ENCODE results near the gene SFI1.
A peak's percentile ranks its signal among the peaks of the same experiment; 100 is the strongest.
"Not testable (repeated sequence)": the region's sequence is repeated elsewhere in the genome, so short reads cannot be mapped to it uniquely, and the experiment has no call there.

SFI1 gene

GRCh38 chr22:31496007-31496734 lies at the start of gene SFI1:
TSS of gene SFI1 (plus strand) at chr22:31496536. CDS start at chr22:31508285, 11,749 bp downstream.
- FAIRE-seq = no peak

GRCh38 chr22:31446767-31447166 lies 49.6 kb upstream of the SFI1 start:
- no peak for FAIRE-seq

- no peak for FAIRE-seq
Observed at GRCh38 chr22:31447337-31447736, 49.0 kb upstream of the SFI1 start.

GRCh38 chr22:31448382-31448781 lies 48.0 kb upstream of the SFI1 start:
- no peak for FAIRE-seq

GRCh38 chr22:31449506-31449905 lies 46.8 kb upstream of the SFI1 start:
- no peak for FAIRE-seq

- peak; percentile 32 for FAIRE-seq
Observed at GRCh38 chr22:31451709-31452571, 44.4 kb upstream of the SFI1 start.

- FAIRE-seq = no peak
Observed at GRCh38 chr22:31461699-31462098, 34.6 kb upstream of the SFI1 start.

- FAIRE-seq = no peak
Observed at GRCh38 chr22:31465307-31465706, 31.0 kb upstream of the SFI1 start.

GRCh38 chr22:31474743-31475142 lies 21.6 kb upstream of the SFI1 start:
- FAIRE-seq = no peak

- FAIRE-seq = no peak
Observed at GRCh38 chr22:31475800-31476199, 20.5 kb upstream of the SFI1 start.

- no peak for FAIRE-seq
Observed at GRCh38 chr22:31477329-31477728, 19.0 kb upstream of the SFI1 start.

- FAIRE-seq = no peak
Observed at GRCh38 chr22:31481129-31481528, 15.2 kb upstream of the SFI1 start.

GRCh38 chr22:31482470-31482869 lies 13.9 kb upstream of the SFI1 start:
- FAIRE-seq = not testable (repeated sequence)

GRCh38 chr22:31486369-31486768 lies 10.0 kb upstream of the SFI1 start:
- FAIRE-seq = not testable (repeated sequence)

- no peak for FAIRE-seq
Observed at GRCh38 chr22:31486951-31487350, 9.4 kb upstream of the SFI1 start.

- no peak for FAIRE-seq
Observed at GRCh38 chr22:31488346-31488883, 7.9 kb upstream of the SFI1 start.

GRCh38 chr22:31488988-31489617 lies 7.2 kb upstream of the SFI1 start:
- no peak for FAIRE-seq

GRCh38 chr22:31489632-31490495 lies 6.5 kb upstream of the SFI1 start, which contains the start of gene EIF4ENIF1:
TSS of gene EIF4ENIF1 (minus strand) at chr22:31489842. CDS start at chr22:31488718, 1,124 bp downstream.
- no peak for FAIRE-seq

GRCh38 chr22:31490496-31490925 lies 5.8 kb upstream of the SFI1 start:
- no peak for FAIRE-seq

- no peak for FAIRE-seq
Observed at GRCh38 chr22:31491218-31491962, 4.9 kb upstream of the SFI1 start.

- FAIRE-seq = no peak
Observed at GRCh38 chr22:31492151-31492550, 4.2 kb upstream of the SFI1 start.
